GM23338 (cell line): ENCODE data around the gene OR2F2. TPM values are rescaled to one million over a fixed set of nuclear protein-coding genes. Genes with fewer than 3 reads are reported as not detected.

ENCODE experiments used
- ATAC-seq: fragments of 200-7000 bp; cut with Tn5 transposase; 3 replicates; pipeline ENCODE4 v1.9.1; 2020
- DNase-seq: peaks from one replicate; pipeline ENCODE4 v3.0.0-alpha.2; 2015; ENCODE audit warnings: low spot score
- H2AFZ ChIP-seq: fragments of 200-600 bp; sonication (generic); 2 replicates; pipeline ENCODE4 v1.8.0; 2016; ENCODE audit warnings: antibody characterized with exemption, mild to moderate bottlenecking, moderate library complexity
- H3F3A ChIP-seq: fragments of 200-600 bp; sonication (generic); replicated peaks from 2 replicates; pipeline ENCODE4 v1.8.0; 2017; ENCODE audit warnings: antibody characterized with exemption, mixed run types, low read depth
- H3K27ac ChIP-seq: fragments of 200-600 bp; sonication (generic); 2 replicates; pipeline ENCODE4 v1.6.1; 2016; ENCODE audit warnings: low read depth
- H3K27me3 ChIP-seq: fragments of 200-600 bp; sonication (generic); 2 replicates; pipeline ENCODE4 v1.8.0; 2016; ENCODE audit warnings: mild to moderate bottlenecking, mixed run types, moderate library complexity; ENCODE audit not compliant: insufficient read depth
- H3K36me3 ChIP-seq: fragments of 200-600 bp; sonication (generic); 2 replicates; pipeline ENCODE4 v1.8.0; 2016; ENCODE audit warnings: mild to moderate bottlenecking; ENCODE audit not compliant: insufficient read depth
- H3K4me1 ChIP-seq: fragments of 200-600 bp; sonication (generic); 2 replicates; pipeline ENCODE4 v1.8.0; 2016; ENCODE audit warnings: mild to moderate bottlenecking, moderate library complexity; ENCODE audit not compliant: insufficient read depth
- H3K4me2 ChIP-seq: fragments of 200-600 bp; sonication (generic); 2 replicates; pipeline ENCODE4 v1.7.1; 2017; ENCODE audit warnings: mixed run types
- H3K4me3 ChIP-seq: fragments of 200-600 bp; sonication (generic); 2 replicates; pipeline ENCODE4 v1.6.1; 2016; ENCODE audit warnings: mixed run types
- H3K79me2 ChIP-seq: fragments of 200-600 bp; sonication (generic); replicated peaks from 2 replicates; pipeline ENCODE4 v1.8.0; 2017; ENCODE audit warnings: mild to moderate bottlenecking; ENCODE audit not compliant: insufficient read depth
- H3K9me2 ChIP-seq: fragments of 200-600 bp; sonication (generic); 2 replicates; pipeline ENCODE4 v1.8.0; 2017; ENCODE audit not compliant: insufficient read depth
- H4K20me1 ChIP-seq: fragments of 200-600 bp; sonication (generic); replicated peaks from 2 replicates; pipeline ENCODE4 v1.8.0; 2017; ENCODE audit warnings: mild to moderate bottlenecking; ENCODE audit not compliant: insufficient read depth
- H3K27ac Mint-ChIP-seq: 2 replicates; pipeline ENCODE4 v1.8.0; 2020; ENCODE audit warnings: inconsistent platforms, mild to moderate bottlenecking, moderate library complexity, mixed read lengths
- H3K27me3 Mint-ChIP-seq: 3 replicates; pipeline ENCODE4 v1.8.0; 2022; ENCODE audit warnings: low read depth, mild to moderate bottlenecking, moderate library complexity, mixed read lengths, inconsistent platforms; ENCODE audit not compliant: insufficient read depth, poor library complexity
- H3K36me3 Mint-ChIP-seq: 3 replicates; pipeline ENCODE4 v1.8.0; 2021; ENCODE audit warnings: low read depth, mild to moderate bottlenecking, inconsistent platforms, moderate library complexity, mixed read lengths
- H3K4me1 Mint-ChIP-seq: 3 replicates; pipeline ENCODE4 v1.8.0; 2020; ENCODE audit warnings: mild to moderate bottlenecking, inconsistent platforms, mixed read lengths
- H3K4me3 Mint-ChIP-seq: 3 replicates; pipeline ENCODE4 v1.8.0; 2021; ENCODE audit warnings: moderate library complexity, mild to moderate bottlenecking, inconsistent platforms, mixed read lengths
- H3K9me3 Mint-ChIP-seq: 3 replicates; pipeline ENCODE4 v1.8.0; 2020; ENCODE audit warnings: moderate library complexity, mild to moderate bottlenecking, inconsistent platforms, mixed read lengths
- CREB1 ChIP-seq: fragments of 250-450 bp; sonication (Bioruptor Pico); IDR thresholded peaks from 2 replicates; pipeline ENCODE4 v1.5.0; 2020; ENCODE audit warnings: low read depth, mild to moderate bottlenecking, moderate library complexity
- EZH2 ChIP-seq: fragments of 200-600 bp; sonication (generic); IDR thresholded peaks from one replicate; pipeline ENCODE4 v1.8.0; 2017; ENCODE audit warnings: antibody characterized with exemption, mild to moderate bottlenecking, low read depth; ENCODE audit not compliant: unreplicated experiment
- EZH2phosphoT487 ChIP-seq: fragments of 200-600 bp; sonication (generic); IDR thresholded peaks from one replicate; pipeline ENCODE4 v1.8.1; 2018; ENCODE audit warnings: antibody characterized with exemption; ENCODE audit not compliant: unreplicated experiment
- JUNB ChIP-seq: IDR thresholded peaks from one replicate; pipeline ENCODE4 v1.6.1; 2016; ENCODE audit warnings: antibody characterized with exemption; ENCODE audit not compliant: unreplicated experiment
- NANOG ChIP-seq: IDR thresholded peaks from 2 replicates; pipeline ENCODE4 v1.6.1; 2016; ENCODE audit warnings: antibody characterized with exemption, borderline replicate concordance
- POLR2AphosphoS5 ChIP-seq: IDR thresholded peaks from 2 replicates; pipeline ENCODE4 v1.6.1; 2016; ENCODE audit warnings: antibody characterized with exemption, low read depth
- STAT1 ChIP-seq: IDR thresholded peaks from one replicate; pipeline ENCODE4 v1.6.1; 2016; ENCODE audit warnings: antibody characterized with exemption; ENCODE audit not compliant: unreplicated experiment
- ZNF114 ChIP-seq: fragments of 250-450 bp; sonication (Bioruptor Pico); IDR thresholded peaks from 2 replicates; pipeline ENCODE4 v1.5.0; 2020; ENCODE audit warnings: mild to moderate bottlenecking, moderate library complexity
- ZNF331 ChIP-seq: fragments of 250-450 bp; sonication (Bioruptor Pico); IDR thresholded peaks from 2 replicates; pipeline ENCODE4 v1.5.0; 2020; ENCODE audit warnings: low read depth, mild to moderate bottlenecking, moderate library complexity
- polyA plus RNA-seq: library from polyadenylated mRNA; unstranded; fragments of >200 nt; fragmentation: Nextera tagmentation; extraction: Ambion mirVana; gene quantifications from 2 replicates; pipeline ENCODE4 v1.2.1, GENCODE V29; 2016
- total RNA-seq: library from RNA; depleted of rRNA; stranded (reverse); fragments of >200 nt; shearing (Covaris generic); gene quantifications from 2 replicates; pipeline ENCODE4 v1.2.3, GENCODE V29; 2014
- TF ChIP-seq, protein P1 (sequence below): IDR thresholded peaks from one replicate; pipeline ENCODE4 v1.6.1; 2018; ENCODE audit warnings: antibody characterized with exemption; ENCODE audit not compliant: unreplicated experiment
- TF ChIP-seq, protein P2 (sequence below): fragments of 250-450 bp; sonication (Bioruptor Pico); IDR thresholded peaks from 2 replicates; pipeline ENCODE4 v1.5.0; 2020; ENCODE audit warnings: mild to moderate bottlenecking, moderate library complexity
- TF ChIP-seq, protein P3 (sequence below): IDR thresholded peaks from 2 replicates; pipeline ENCODE4 v1.6.1; 2016; ENCODE audit warnings: antibody characterized with exemption
- TF ChIP-seq, protein P4 (sequence below), 2 experiments: fragments of 200-600 bp in 1 of 2; sonication (generic) in 1 of 2; conservative IDR thresholded peaks; 2 replicates each; pipeline versions ENCODE4 v1.5.1 to v1.6.1; 2016 to 2017; ENCODE audit warnings: antibody characterized with exemption in 2 of 2, low read depth in 2 of 2, mild to moderate bottlenecking in 2 of 2, moderate library complexity in 1 of 2

Gene OR2F2
- total and polyA plus RNA-seq, 2 experiments from 2014 or later = not detected

DNA sequence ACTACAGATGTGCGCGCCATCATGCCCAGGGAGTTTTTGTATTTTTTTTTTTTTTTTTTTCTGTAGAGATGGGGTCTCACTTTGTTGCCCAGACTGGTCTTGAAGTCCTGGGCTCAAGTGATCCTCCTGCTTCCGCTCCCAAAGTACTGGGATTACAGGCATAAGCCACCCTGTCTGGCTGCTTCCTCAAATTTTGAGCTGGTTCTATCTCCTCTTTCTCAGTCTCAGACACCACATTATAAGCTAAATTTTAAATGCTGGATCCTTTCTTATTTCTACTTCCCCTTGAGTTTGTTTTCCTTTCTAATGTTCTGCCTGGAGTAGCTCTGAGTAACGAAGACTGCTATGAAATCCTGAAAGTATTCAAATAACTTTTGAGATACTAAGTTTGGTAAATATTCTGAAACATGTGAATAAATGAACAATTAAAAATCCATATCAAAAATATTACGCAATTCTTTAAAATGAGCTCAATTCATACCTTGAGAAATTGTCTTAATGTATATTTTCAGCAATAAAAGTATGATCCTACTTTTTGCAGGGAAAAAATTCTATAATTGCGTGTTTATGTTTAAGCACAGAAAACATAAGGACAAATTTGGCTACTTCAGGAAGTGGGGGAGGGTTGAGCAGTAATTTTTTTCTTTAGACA is 48.1 kb upstream of the OR2F2 start:
- no peak overlapping the region for H3K4me3 Mint-ChIP-seq
- Histone ChIP-seq H3K27ac (no peak overlapping the region), H2AFZ (no peak overlapping the region), H4K20me1 (peaks cover 10% of the 10 kb centered on the region; the same call in 1 of the 2 replicates), H3K9me2 (no peaks in the 10 kb centered on the region), H3K4me1 (peaks cover 22% of the 10 kb centered on the region), H3K79me2 (peaks cover 45% of the 10 kb centered on the region), H3K4me3 (no peak overlapping the region), H3K4me2 (no peak overlapping the region), H3K27me3 (peaks cover 18% of the 10 kb centered on the region), H3F3A (no peaks in the 10 kb centered on the region), H3K36me3 (no peaks in the 10 kb centered on the region)
- no peak for TF ChIP-seq ZNF114 (CRISPR knock-in tag)
- TF ChIP-seq, protein P1, sequence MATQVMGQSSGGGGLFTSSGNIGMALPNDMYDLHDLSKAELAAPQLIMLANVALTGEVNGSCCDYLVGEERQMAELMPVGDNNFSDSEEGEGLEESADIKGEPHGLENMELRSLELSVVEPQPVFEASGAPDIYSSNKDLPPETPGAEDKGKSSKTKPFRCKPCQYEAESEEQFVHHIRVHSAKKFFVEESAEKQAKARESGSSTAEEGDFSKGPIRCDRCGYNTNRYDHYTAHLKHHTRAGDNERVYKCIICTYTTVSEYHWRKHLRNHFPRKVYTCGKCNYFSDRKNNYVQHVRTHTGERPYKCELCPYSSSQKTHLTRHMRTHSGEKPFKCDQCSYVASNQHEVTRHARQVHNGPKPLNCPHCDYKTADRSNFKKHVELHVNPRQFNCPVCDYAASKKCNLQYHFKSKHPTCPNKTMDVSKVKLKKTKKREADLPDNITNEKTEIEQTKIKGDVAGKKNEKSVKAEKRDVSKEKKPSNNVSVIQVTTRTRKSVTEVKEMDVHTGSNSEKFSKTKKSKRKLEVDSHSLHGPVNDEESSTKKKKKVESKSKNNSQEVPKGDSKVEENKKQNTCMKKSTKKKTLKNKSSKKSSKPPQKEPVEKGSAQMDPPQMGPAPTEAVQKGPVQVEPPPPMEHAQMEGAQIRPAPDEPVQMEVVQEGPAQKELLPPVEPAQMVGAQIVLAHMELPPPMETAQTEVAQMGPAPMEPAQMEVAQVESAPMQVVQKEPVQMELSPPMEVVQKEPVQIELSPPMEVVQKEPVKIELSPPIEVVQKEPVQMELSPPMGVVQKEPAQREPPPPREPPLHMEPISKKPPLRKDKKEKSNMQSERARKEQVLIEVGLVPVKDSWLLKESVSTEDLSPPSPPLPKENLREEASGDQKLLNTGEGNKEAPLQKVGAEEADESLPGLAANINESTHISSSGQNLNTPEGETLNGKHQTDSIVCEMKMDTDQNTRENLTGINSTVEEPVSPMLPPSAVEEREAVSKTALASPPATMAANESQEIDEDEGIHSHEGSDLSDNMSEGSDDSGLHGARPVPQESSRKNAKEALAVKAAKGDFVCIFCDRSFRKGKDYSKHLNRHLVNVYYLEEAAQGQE = no peak
- TF ChIP-seq EZH2 = no peak
- no peak for TF ChIP-seq EZH2phosphoT487
- TF ChIP-seq, protein P2, sequence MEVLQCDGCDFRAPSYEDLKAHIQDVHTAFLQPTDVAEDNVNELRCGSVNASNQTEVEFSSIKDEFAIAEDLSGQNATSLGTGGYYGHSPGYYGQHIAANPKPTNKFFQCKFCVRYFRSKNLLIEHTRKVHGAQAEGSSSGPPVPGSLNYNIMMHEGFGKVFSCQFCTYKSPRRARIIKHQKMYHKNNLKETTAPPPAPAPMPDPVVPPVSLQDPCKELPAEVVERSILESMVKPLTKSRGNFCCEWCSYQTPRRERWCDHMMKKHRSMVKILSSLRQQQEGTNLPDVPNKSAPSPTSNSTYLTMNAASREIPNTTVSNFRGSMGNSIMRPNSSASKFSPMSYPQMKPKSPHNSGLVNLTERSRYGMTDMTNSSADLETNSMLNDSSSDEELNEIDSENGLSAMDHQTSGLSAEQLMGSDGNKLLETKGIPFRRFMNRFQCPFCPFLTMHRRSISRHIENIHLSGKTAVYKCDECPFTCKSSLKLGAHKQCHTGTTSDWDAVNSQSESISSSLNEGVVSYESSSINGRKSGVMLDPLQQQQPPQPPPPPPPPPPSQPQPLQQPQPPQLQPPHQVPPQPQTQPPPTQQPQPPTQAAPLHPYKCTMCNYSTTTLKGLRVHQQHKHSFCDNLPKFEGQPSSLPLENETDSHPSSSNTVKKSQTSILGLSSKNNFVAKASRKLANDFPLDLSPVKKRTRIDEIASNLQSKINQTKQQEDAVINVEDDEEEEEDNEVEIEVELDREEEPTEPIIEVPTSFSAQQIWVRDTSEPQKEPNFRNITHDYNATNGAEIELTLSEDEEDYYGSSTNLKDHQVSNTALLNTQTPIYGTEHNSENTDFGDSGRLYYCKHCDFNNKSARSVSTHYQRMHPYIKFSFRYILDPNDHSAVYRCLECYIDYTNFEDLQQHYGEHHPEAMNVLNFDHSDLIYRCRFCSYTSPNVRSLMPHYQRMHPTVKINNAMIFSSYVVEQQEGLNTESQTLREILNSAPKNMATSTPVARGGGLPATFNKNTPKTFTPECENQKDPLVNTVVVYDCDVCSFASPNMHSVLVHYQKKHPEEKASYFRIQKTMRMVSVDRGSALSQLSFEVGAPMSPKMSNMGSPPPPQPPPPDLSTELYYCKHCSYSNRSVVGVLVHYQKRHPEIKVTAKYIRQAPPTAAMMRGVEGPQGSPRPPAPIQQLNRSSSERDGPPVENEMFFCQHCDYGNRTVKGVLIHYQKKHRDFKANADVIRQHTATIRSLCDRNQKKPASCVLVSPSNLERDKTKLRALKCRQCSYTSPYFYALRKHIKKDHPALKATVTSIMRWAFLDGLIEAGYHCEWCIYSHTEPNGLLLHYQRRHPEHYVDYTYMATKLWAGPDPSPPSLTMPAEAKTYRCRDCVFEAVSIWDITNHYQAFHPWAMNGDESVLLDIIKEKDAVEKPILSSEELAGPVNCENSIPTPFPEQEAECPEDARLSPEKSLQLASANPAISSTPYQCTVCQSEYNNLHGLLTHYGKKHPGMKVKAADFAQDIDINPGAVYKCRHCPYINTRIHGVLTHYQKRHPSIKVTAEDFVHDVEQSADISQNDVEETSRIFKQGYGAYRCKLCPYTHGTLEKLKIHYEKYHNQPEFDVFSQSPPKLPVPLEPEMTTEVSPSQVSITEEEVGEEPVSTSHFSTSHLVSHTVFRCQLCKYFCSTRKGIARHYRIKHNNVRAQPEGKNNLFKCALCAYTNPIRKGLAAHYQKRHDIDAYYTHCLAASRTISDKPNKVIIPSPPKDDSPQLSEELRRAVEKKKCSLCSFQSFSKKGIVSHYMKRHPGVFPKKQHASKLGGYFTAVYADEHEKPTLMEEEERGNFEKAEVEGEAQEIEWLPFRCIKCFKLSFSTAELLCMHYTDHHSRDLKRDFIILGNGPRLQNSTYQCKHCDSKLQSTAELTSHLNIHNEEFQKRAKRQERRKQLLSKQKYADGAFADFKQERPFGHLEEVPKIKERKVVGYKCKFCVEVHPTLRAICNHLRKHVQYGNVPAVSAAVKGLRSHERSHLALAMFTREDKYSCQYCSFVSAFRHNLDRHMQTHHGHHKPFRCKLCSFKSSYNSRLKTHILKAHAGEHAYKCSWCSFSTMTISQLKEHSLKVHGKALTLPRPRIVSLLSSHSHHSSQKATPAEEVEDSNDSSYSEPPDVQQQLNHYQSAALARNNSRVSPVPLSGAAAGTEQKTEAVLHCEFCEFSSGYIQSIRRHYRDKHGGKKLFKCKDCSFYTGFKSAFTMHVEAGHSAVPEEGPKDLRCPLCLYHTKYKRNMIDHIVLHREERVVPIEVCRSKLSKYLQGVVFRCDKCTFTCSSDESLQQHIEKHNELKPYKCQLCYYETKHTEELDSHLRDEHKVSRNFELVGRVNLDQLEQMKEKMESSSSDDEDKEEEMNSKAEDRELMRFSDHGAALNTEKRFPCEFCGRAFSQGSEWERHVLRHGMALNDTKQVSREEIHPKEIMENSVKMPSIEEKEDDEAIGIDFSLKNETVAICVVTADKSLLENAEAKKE (CRISPR knock-in tag) = no peak
- no peak for TF ChIP-seq ZNF331 (CRISPR knock-in tag)
- no peak for TF ChIP-seq NANOG
- no peak for TF ChIP-seq JUNB
- TF ChIP-seq, protein P3, sequence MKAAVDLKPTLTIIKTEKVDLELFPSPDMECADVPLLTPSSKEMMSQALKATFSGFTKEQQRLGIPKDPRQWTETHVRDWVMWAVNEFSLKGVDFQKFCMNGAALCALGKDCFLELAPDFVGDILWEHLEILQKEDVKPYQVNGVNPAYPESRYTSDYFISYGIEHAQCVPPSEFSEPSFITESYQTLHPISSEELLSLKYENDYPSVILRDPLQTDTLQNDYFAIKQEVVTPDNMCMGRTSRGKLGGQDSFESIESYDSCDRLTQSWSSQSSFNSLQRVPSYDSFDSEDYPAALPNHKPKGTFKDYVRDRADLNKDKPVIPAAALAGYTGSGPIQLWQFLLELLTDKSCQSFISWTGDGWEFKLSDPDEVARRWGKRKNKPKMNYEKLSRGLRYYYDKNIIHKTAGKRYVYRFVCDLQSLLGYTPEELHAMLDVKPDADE = no peak
- no peak for TF ChIP-seq POLR2AphosphoS5
- no peak for TF ChIP-seq CREB1
- no peak for TF ChIP-seq STAT1
- TF ChIP-seq, protein P4, sequence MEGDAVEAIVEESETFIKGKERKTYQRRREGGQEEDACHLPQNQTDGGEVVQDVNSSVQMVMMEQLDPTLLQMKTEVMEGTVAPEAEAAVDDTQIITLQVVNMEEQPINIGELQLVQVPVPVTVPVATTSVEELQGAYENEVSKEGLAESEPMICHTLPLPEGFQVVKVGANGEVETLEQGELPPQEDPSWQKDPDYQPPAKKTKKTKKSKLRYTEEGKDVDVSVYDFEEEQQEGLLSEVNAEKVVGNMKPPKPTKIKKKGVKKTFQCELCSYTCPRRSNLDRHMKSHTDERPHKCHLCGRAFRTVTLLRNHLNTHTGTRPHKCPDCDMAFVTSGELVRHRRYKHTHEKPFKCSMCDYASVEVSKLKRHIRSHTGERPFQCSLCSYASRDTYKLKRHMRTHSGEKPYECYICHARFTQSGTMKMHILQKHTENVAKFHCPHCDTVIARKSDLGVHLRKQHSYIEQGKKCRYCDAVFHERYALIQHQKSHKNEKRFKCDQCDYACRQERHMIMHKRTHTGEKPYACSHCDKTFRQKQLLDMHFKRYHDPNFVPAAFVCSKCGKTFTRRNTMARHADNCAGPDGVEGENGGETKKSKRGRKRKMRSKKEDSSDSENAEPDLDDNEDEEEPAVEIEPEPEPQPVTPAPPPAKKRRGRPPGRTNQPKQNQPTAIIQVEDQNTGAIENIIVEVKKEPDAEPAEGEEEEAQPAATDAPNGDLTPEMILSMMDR (conservative IDR thresholded peaks at IDR 0.05; ENCODE audit: low read depth in 2 of 2) = no peak
- no peak overlapping the region for H3K27ac Mint-ChIP-seq
- DNase-seq = no peak
- H3K4me1 Mint-ChIP-seq = peaks cover 22% of the 10 kb centered on the region
- H3K9me3 Mint-ChIP-seq = peaks cover 13% of the 10 kb centered on the region; the same call in 2 of the 3 replicates
- peaks cover 11% of the 10 kb centered on the region for H3K27me3 Mint-ChIP-seq
- no peak for ATAC-seq
- peaks cover 18% of the 10 kb centered on the region for H3K36me3 Mint-ChIP-seq
